Hepatocyte (in vitro differentiated cells): Measurements from ENCODE around the gene MAPK8IP1. TPM values are rescaled to one million over a fixed set of nuclear protein-coding genes. Genes with fewer than 3 reads are reported as not detected.

Experiments used
- DNase-seq: peaks from one replicate; pipeline ENCODE4 v3.0.0-alpha.2; 2016; ENCODE audit warnings: low spot score
- H2AFZ ChIP-seq: fragments of 200-600 bp; sonication (generic); 2 replicates; pipeline ENCODE4 v1.6.0; 2016; ENCODE audit warnings: antibody characterized with exemption, mild to moderate bottlenecking
- H3K27ac ChIP-seq: fragments of 200-600 bp; sonication (generic); 2 replicates; pipeline ENCODE4 v1.5.1; 2016; ENCODE audit warnings: mild to moderate bottlenecking
- H3K27me3 ChIP-seq: fragments of 200-600 bp; sonication (generic); 2 replicates; pipeline ENCODE4 v1.6.1; 2016
- H3K36me3 ChIP-seq: fragments of 200-600 bp; sonication (generic); replicated peaks from 2 replicates; pipeline ENCODE4 v1.5.1; 2016; ENCODE audit warnings: low read depth; ENCODE audit not compliant: insufficient read depth
- H3K4me1 ChIP-seq: fragments of 200-600 bp; sonication (generic); 2 replicates; pipeline ENCODE4 v1.5.1; 2016; ENCODE audit warnings: mild to moderate bottlenecking, moderate library complexity; ENCODE audit not compliant: insufficient read depth
- H3K4me2 ChIP-seq: fragments of 200-600 bp; sonication (generic); 2 replicates; pipeline ENCODE4 v1.6.0; 2016
- H3K4me3 ChIP-seq: fragments of 200-600 bp; sonication (generic); 2 replicates; pipeline ENCODE4 v1.5.1; 2016; ENCODE audit warnings: mild to moderate bottlenecking
- H3K79me2 ChIP-seq: fragments of 200-600 bp; sonication (generic); 2 replicates; pipeline ENCODE4 v1.6.0; 2017; ENCODE audit warnings: mild to moderate bottlenecking
- H3K9me2 ChIP-seq: fragments of 200-600 bp; sonication (generic); replicated peaks from 2 replicates; pipeline ENCODE4 v1.6.0; 2017; ENCODE audit warnings: mild to moderate bottlenecking; ENCODE audit not compliant: insufficient read depth
- H3K9me3 ChIP-seq: fragments of 200-600 bp; sonication (generic); 2 replicates; pipeline ENCODE4 v1.5.1; 2016; ENCODE audit warnings: low read depth, mild to moderate bottlenecking
- H4K20me1 ChIP-seq: fragments of 200-600 bp; sonication (generic); 2 replicates; pipeline ENCODE4 v1.6.0; 2016; ENCODE audit warnings: mild to moderate bottlenecking; ENCODE audit not compliant: insufficient read depth, poor library complexity, severe bottlenecking
- CTCF ChIP-seq: fragments of 200-600 bp; sonication (generic); IDR thresholded peaks from 2 replicates; pipeline ENCODE4 v1.5.1; 2016; ENCODE audit warnings: antibody characterized with exemption, mild to moderate bottlenecking; ENCODE audit not compliant: poor library complexity
- EZH2 ChIP-seq: fragments of 200-600 bp; sonication (generic); IDR thresholded peaks from 2 replicates; pipeline ENCODE4 v1.6.1; 2016; ENCODE audit warnings: antibody characterized with exemption, mild to moderate bottlenecking, borderline replicate concordance
- EZH2phosphoT487 ChIP-seq: fragments of 200-600 bp; sonication (generic); IDR thresholded peaks from one replicate; pipeline ENCODE4 v1.6.1; 2018; ENCODE audit warnings: antibody characterized with exemption, mild to moderate bottlenecking, low read depth, moderate library complexity; ENCODE audit not compliant: unreplicated experiment, severe bottlenecking
- WGBS: methylation state at CpG from one replicate; pipeline ENCODE4 v1.1.6; 2016; ENCODE audit warnings: low lambda C conversion rate; ENCODE audit errors: missing lambda C conversion rate; 5-methylcytosine and 5-hydroxymethylcytosine counted together
- polyA plus RNA-seq: library from polyadenylated mRNA; unstranded; fragments of >200 nt; fragmentation: Nextera tagmentation; extraction: Ambion mirVana; gene quantifications from 2 replicates; pipeline ENCODE4 v1.2.1, GENCODE V29; 2016
- total RNA-seq: library from RNA; depleted of rRNA; stranded (reverse); fragments of >200 nt; gene quantifications from 2 replicates; pipeline ENCODE4 v1.2.3, GENCODE V29; 2014

The MAPK8IP1 gene
- total and polyA plus RNA-seq, 2 experiments from 2014 or later: 7.2 to 7.6 TPM

GRCh38 chr11:45895553-45896259 is 10.3 kb downstream of the MAPK8IP1 start:
- no peak for DNase-seq
- TF ChIP-seq EZH2: no peak
- TF ChIP-seq EZH2phosphoT487: no peak
- no peak for TF ChIP-seq CTCF
- H3K27me3 ChIP-seq: no peaks in the 10 kb centered on the region
- peaks cover 6% of the 10 kb centered on the region for H3K4me1 ChIP-seq
- 90% methylated on average over 8 of the region's 8 CpGs for WGBS
- H3K79me2 ChIP-seq: no peaks in the 10 kb centered on the region
- H3K4me2 ChIP-seq: no peak overlapping the region
- H2AFZ ChIP-seq: no peak overlapping the region
- H3K4me3 ChIP-seq: no peak overlapping the region
- no peaks in the 10 kb centered on the region for H3K36me3 ChIP-seq
- H4K20me1 ChIP-seq: no peaks in the 10 kb centered on the region
- H3K9me3 ChIP-seq: no peaks in the 10 kb centered on the region
- H3K9me2 ChIP-seq: no peaks in the 10 kb centered on the region
- H3K27ac ChIP-seq: no peak overlapping the region

- H3K27ac ChIP-seq: no peak overlapping the region
- no peaks in the 10 kb centered on the region for H3K9me3 ChIP-seq
- no peaks in the 10 kb centered on the region for H3K9me2 ChIP-seq
- DNase-seq: no peak
- H4K20me1 ChIP-seq: no peaks in the 10 kb centered on the region
- TF ChIP-seq CTCF (no peak), EZH2phosphoT487 (no peak), EZH2 (no peak)
- H3K4me1 ChIP-seq: peaks cover 6% of the 10 kb centered on the region
- H3K4me3 ChIP-seq: no peak overlapping the region
- no peaks in the 10 kb centered on the region for H3K36me3 ChIP-seq
- H3K4me2 ChIP-seq: no peak overlapping the region
- no peak overlapping the region for H2AFZ ChIP-seq
- no peaks in the 10 kb centered on the region for H3K79me2 ChIP-seq
- 17% methylated on average over 16 of the region's 19 CpGs for WGBS
- no peaks in the 10 kb centered on the region for H3K27me3 ChIP-seq
These were observed 11.1 kb downstream of the MAPK8IP1 start for GRCh38 chr11:45896422-45896984.

GRCh38 chr11:45897556-45897955 is 12.1 kb downstream of the MAPK8IP1 start:
- no peaks in the 10 kb centered on the region for H3K27me3 ChIP-seq

More at GRCh38 chr11:45897556-45897955, 12.1 kb downstream of the MAPK8IP1 start:
- H3K4me1 ChIP-seq: peaks cover 6% of the 10 kb centered on the region
- DNase-seq: no peak
- no peaks in the 10 kb centered on the region for H3K9me2 ChIP-seq
- no peak for TF ChIP-seq CTCF
- TF ChIP-seq EZH2phosphoT487: no peak
- TF ChIP-seq EZH2: no peak
- H2AFZ ChIP-seq: no peak overlapping the region
- H3K36me3 ChIP-seq: no peaks in the 10 kb centered on the region
- H4K20me1 ChIP-seq: no peaks in the 10 kb centered on the region
- H3K79me2 ChIP-seq: no peaks in the 10 kb centered on the region
- no peak overlapping the region for H3K4me3 ChIP-seq
- H3K27ac ChIP-seq: no peak overlapping the region
- 92% methylated on average over 6 of the region's 6 CpGs for WGBS
- no peak overlapping the region for H3K4me2 ChIP-seq
- H3K9me3 ChIP-seq: no peaks in the 10 kb centered on the region
